ENCODE measurements around the gene SAMD8. TPM values are rescaled to one million over a fixed set of nuclear protein-coding genes. Genes with fewer than 3 reads are reported as not detected.

The SAMD8 gene
- total and polyA plus RNA-seq, 3 donors from 2014 or later, result 45.0 to 66.3 (median 55.3) TPM

GRCh38 chr10:75137533-75138438, 26.3 kb downstream of the SAMD8 start:
- TF ChIP-seq CTCF (IDR thresholded peaks at IDR 0.05) (no peak), POLR2A (IDR thresholded peaks at IDR 0.05) (no peak)
- H3K9me3 ChIP-seq, result no peaks in the 10 kb centered on the region
- WGBS, 2 donors, result 46 to 65% methylated on average over 3 of the region's 3 CpGs
- no peak for DNase-seq
- no peak overlapping the region for H3K4me3 ChIP-seq
- H3K4me1 ChIP-seq, result peaks cover 9% of the 10 kb centered on the region
- no peak overlapping the region for H3K27ac ChIP-seq
- intact Hi-C loops (cut with DNase I; ENCODE audit: low total_unique reads), result no loop called here
- no peaks in the 10 kb centered on the region for H3K36me3 ChIP-seq (ENCODE audit: low read depth, missing control alignments)
- H3K27me3 ChIP-seq, result no peaks in the 10 kb centered on the region

GRCh38 chr10:75140246-75140645, 28.8 kb downstream of the SAMD8 start:
- Histone ChIP-seq H3K27ac (no peak overlapping the region), H3K4me3 (no peak overlapping the region), H3K4me1 (peaks cover 19% of the 10 kb centered on the region), H3K36me3 (ENCODE audit: low read depth, missing control alignments) (no peaks in the 10 kb centered on the region), H3K9me3 (no peaks in the 10 kb centered on the region), H3K27me3 (no peaks in the 10 kb centered on the region)
- TF ChIP-seq CTCF (IDR thresholded peaks at IDR 0.05), result no peak
- TF ChIP-seq POLR2A (IDR thresholded peaks at IDR 0.05), result no peak
- intact Hi-C loops (cut with DNase I; ENCODE audit: low total_unique reads), result no loop called here
- no peak for DNase-seq
- 92 to 96% methylated on average over 4 of the region's 4 CpGs for WGBS, 2 donors

DNA sequence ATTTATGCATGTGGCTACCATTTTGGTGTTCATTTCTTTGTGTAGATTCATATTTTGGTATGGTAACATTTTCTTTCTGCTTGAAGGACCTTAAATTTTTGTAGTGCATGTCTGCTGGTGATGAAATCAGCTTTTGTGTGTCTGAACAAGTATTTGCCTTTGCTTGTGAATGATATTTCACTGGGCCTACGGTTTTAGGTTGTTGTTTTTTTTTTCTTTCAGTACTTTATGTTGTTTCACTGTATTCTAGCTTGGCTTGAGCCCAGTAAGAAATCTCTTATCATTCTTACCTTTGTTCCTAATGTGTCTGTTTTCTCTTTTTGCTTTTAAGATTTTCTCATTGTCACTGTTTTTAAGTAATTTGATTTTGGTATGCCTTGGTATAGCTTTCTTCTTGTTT, 31.9 kb downstream of the SAMD8 start:
- H3K27ac ChIP-seq, result peak overlapping the region in 1 of 2 donors; percentile 11
- peaks cover 11% of the 10 kb centered on the region for H3K4me1 ChIP-seq
- no peak overlapping the region for H3K4me3 ChIP-seq
- no peaks in the 10 kb centered on the region for H3K9me3 ChIP-seq
- H3K36me3 ChIP-seq (ENCODE audit: low read depth, missing control alignments), result no peaks in the 10 kb centered on the region
- intact Hi-C loops (cut with DNase I; ENCODE audit: low total_unique reads), result no loop called here
- TF ChIP-seq CTCF (IDR thresholded peaks at IDR 0.05), result no peak
- TF ChIP-seq POLR2A (IDR thresholded peaks at IDR 0.05), result no peak
- WGBS, 2 donors, result 24 to 42% methylated on average over 1 of the region's 1 CpG
- no peak for DNase-seq
- H3K27me3 ChIP-seq, result no peaks in the 10 kb centered on the region

DNA sequence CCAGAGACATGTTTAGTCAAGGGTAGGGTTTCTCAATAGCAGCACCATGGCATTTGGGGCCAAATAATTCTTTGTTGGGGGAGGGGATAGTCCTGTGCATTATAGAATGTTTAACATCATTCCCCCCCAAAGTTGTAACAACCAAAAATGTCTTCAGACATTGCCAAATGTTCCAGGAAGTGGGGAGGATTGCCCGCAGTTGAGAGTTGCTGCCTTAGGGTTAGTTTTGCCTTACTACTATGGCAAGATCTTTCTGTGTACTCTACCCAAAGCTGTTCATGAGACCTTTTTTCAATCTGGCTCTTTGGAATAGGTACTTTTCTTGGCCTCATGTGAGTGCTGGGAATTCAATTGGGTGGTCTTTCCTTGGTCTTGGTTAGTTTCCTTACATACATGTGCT, 34.1 kb downstream of the SAMD8 start:
- no peak for DNase-seq
- Histone ChIP-seq H3K27me3 (no peaks in the 10 kb centered on the region), H3K9me3 (no peaks in the 10 kb centered on the region), H3K36me3 (ENCODE audit: low read depth, missing control alignments) (no peaks in the 10 kb centered on the region), H3K4me1 (peaks cover 10% of the 10 kb centered on the region), H3K27ac (no peak overlapping the region), H3K4me3 (no peak overlapping the region)
- TF ChIP-seq POLR2A (IDR thresholded peaks at IDR 0.05) (no peak), CTCF (IDR thresholded peaks at IDR 0.05) (no peak)
- intact Hi-C loops (cut with DNase I; ENCODE audit: low total_unique reads), result no loop called here
- 94 to 100% methylated on average over 1 of the region's 1 CpG for WGBS, 2 donors

DNA sequence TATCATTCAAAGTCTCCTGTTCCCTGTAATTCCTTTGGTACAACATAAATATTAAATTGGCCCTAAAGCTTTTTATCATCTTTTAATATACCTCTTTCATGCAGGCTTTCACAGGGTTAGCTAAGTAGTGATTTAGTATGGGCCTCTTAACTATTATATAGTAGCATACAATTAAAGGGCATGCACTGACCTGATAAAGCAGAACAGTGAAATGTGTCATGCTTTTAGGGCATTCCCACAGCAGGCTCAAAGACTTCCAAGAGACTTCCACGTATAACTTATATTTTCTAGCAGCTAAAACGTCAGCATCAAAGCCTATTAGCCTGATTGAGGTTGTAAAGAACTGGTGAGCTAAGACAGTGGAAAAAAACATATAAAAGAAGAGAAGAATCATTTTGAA, 35.3 kb downstream of the SAMD8 start:
- WGBS, 2 donors, result 84 to 88% methylated on average over 2 of the region's 2 CpGs
- Histone ChIP-seq H3K27me3 (no peaks in the 10 kb centered on the region), H3K27ac (no peak overlapping the region), H3K4me1 (peaks cover 10% of the 10 kb centered on the region), H3K4me3 (no peak overlapping the region), H3K36me3 (ENCODE audit: low read depth, missing control alignments) (no peaks in the 10 kb centered on the region), H3K9me3 (no peaks in the 10 kb centered on the region)
- no peak for TF ChIP-seq POLR2A (IDR thresholded peaks at IDR 0.05)
- TF ChIP-seq CTCF (IDR thresholded peaks at IDR 0.05), result no peak
- intact Hi-C loops (cut with DNase I; ENCODE audit: low total_unique reads), result no loop called here
- no peak for DNase-seq
